H9 (cell line): ENCODE results near the gene TRANK1. TPM values are rescaled to one million over a fixed set of nuclear protein-coding genes. Genes with fewer than 3 reads are reported as not detected.

Experiments
- DNase-seq: peaks from one replicate; pipeline ENCODE4 v3.0.0-alpha.2; 2017
- H2AFZ ChIP-seq: one replicate; pipeline ENCODE4 v1.6.1; 2013; ENCODE audit warnings: mild to moderate bottlenecking, low read length, control low read depth, moderate library complexity
- H2AK5ac ChIP-seq: 2 replicates; pipeline ENCODE4 v1.6.1; 2013; ENCODE audit warnings: low read length, control low read depth, mixed read lengths; ENCODE audit not compliant: insufficient read length
- H2BK120ac ChIP-seq: one replicate; pipeline ENCODE4 v1.6.1; 2013; ENCODE audit warnings: low read depth, mild to moderate bottlenecking, low read length, control low read depth, inconsistent platforms; ENCODE audit not compliant: poor library complexity, severe bottlenecking
- H2BK12ac ChIP-seq: 2 replicates; pipeline ENCODE4 v1.6.1; 2013; ENCODE audit warnings: low read length, control low read depth, mixed read lengths, low read depth; ENCODE audit not compliant: insufficient read length
- H2BK15ac ChIP-seq: 2 replicates; pipeline ENCODE4 v1.6.1; 2013; ENCODE audit warnings: low read depth, low read length, control low read depth
- H2BK20ac ChIP-seq: one replicate; pipeline ENCODE4 v1.6.1; 2013; ENCODE audit warnings: low read depth, mild to moderate bottlenecking, low read length, control low read depth, inconsistent platforms; ENCODE audit not compliant: poor library complexity, severe bottlenecking
- H2BK5ac ChIP-seq: 2 replicates; pipeline ENCODE4 v1.6.1; 2013; ENCODE audit warnings: low read length, control low read depth, mixed read lengths; ENCODE audit not compliant: insufficient read length
- H3K14ac ChIP-seq: 2 replicates; pipeline ENCODE4 v1.6.1; 2013; ENCODE audit warnings: low read length, control low read depth; ENCODE audit not compliant: insufficient read depth
- H3K18ac ChIP-seq: 2 replicates; pipeline ENCODE4 v1.6.1; 2013; ENCODE audit warnings: low read depth, mild to moderate bottlenecking, mixed read lengths, low read length, control low read depth; ENCODE audit not compliant: insufficient read length
- H3K23ac ChIP-seq: 2 replicates; pipeline ENCODE4 v1.6.1; 2013; ENCODE audit warnings: low read length, control low read depth, mixed read lengths, low read depth; ENCODE audit not compliant: insufficient read length
- H3K23me2 ChIP-seq: 2 replicates; pipeline ENCODE4 v1.6.1; 2013; ENCODE audit warnings: low read depth, mild to moderate bottlenecking, mixed read lengths, low read length, control low read depth; ENCODE audit not compliant: insufficient read length, poor library complexity, severe bottlenecking
- H3K27ac ChIP-seq: 2 replicates; pipeline ENCODE4 v1.5.1; 2013; ENCODE audit warnings: low read length, control low read depth, mixed read lengths, low read depth; ENCODE audit not compliant: insufficient read length
- H3K27me3 ChIP-seq: 2 replicates; pipeline ENCODE4 v1.6.1; 2013; ENCODE audit warnings: low read length, control low read depth, inconsistent platforms; ENCODE audit not compliant: insufficient read depth
- H3K4ac ChIP-seq: 2 replicates; pipeline ENCODE4 v1.6.1; 2013; ENCODE audit warnings: low read depth, mild to moderate bottlenecking, control low read depth, inconsistent platforms, low read length, moderate library complexity
- H3K4me1 ChIP-seq: 2 replicates; pipeline ENCODE4 v1.6.1; 2013; ENCODE audit warnings: low read length, control low read depth, inconsistent platforms; ENCODE audit not compliant: insufficient read depth
- H3K4me2 ChIP-seq: 2 replicates; pipeline ENCODE4 v1.6.1; 2013; ENCODE audit warnings: low read length, control low read depth, mixed read lengths; ENCODE audit not compliant: insufficient read length, insufficient read depth
- H3K56ac ChIP-seq: 2 replicates; pipeline ENCODE4 v1.6.1; 2013; ENCODE audit warnings: low read depth, mild to moderate bottlenecking, mixed read lengths, low read length, control low read depth; ENCODE audit not compliant: insufficient read length
- H3K79me1 ChIP-seq: 2 replicates; pipeline ENCODE4 v1.6.1; 2013; ENCODE audit warnings: low read depth, mild to moderate bottlenecking, moderate library complexity, low read length, control low read depth, inconsistent platforms; ENCODE audit not compliant: insufficient read depth, poor library complexity, severe bottlenecking
- H3K79me2 ChIP-seq: 2 replicates; pipeline ENCODE4 v1.6.1; 2013; ENCODE audit warnings: low read length, control low read depth, inconsistent platforms; ENCODE audit not compliant: insufficient read depth
- H3K9ac ChIP-seq: 2 replicates; pipeline ENCODE4 v1.6.1; 2013; ENCODE audit warnings: low read length, control low read depth, mixed read lengths; ENCODE audit not compliant: insufficient read length; ENCODE audit errors: extremely low read depth
- H3K9me3 ChIP-seq: one replicate; pipeline ENCODE4 v1.6.1; 2013; ENCODE audit warnings: low read depth, low read length, inconsistent platforms; ENCODE audit not compliant: control insufficient read depth
- H3T11ph ChIP-seq: one replicate; pipeline ENCODE4 v1.6.1; 2013; ENCODE audit warnings: mild to moderate bottlenecking, low read length, control low read depth, inconsistent platforms
- H4K20me1 ChIP-seq: one replicate; pipeline ENCODE4 v1.6.1; 2013; ENCODE audit not compliant: control insufficient read depth, insufficient read length, insufficient read depth
- H4K5ac ChIP-seq: 2 replicates; pipeline ENCODE4 v1.6.1; 2013; ENCODE audit warnings: low read depth, mild to moderate bottlenecking, mixed read lengths, low read length, control low read depth; ENCODE audit not compliant: insufficient read length
- H4K8ac ChIP-seq: replicated peaks from 2 replicates; pipeline ENCODE4 v1.6.1; 2013; ENCODE audit warnings: low read length, control low read depth, mixed read lengths, low read depth; ENCODE audit not compliant: insufficient read length
- H4K91ac ChIP-seq: 2 replicates; pipeline ENCODE4 v1.6.1; 2013; ENCODE audit warnings: low read depth, mild to moderate bottlenecking, moderate library complexity, mixed read lengths, low read length, control low read depth; ENCODE audit not compliant: insufficient read length
- H3K27ac Mint-ChIP-seq, 3 experiments: 2 replicates in 2 of 3; 3 replicates in 1 of 3; pipeline ENCODE4 v1.8.0; 2020 to 2021; ENCODE audit warnings: mixed read lengths in 3 of 3, mild to moderate bottlenecking in 1 of 3, moderate library complexity in 1 of 3
- H3K27me3 Mint-ChIP-seq: 2 replicates; pipeline ENCODE4 v1.8.0; 2021; ENCODE audit warnings: low read depth, mild to moderate bottlenecking, moderate library complexity, mixed read lengths
- H3K36me3 Mint-ChIP-seq, 3 experiments: 2 replicates in 2 of 3; 3 replicates in 1 of 3; pipeline ENCODE4 v1.8.0; 2020 to 2021; ENCODE audit warnings: low read depth in 3 of 3, mixed read lengths in 3 of 3; ENCODE audit not compliant: insufficient read depth in 1 of 3
- H3K4me1 Mint-ChIP-seq, 2 experiments: 2 replicates each; pipeline ENCODE4 v1.8.0; 2020; ENCODE audit warnings: mixed read lengths in 2 of 2
- H3K4me3 Mint-ChIP-seq, 2 experiments: 2 replicates in 1 of 2; 3 replicates in 1 of 2; pipeline ENCODE4 v1.8.0; 2020 to 2021; ENCODE audit warnings: mild to moderate bottlenecking in 2 of 2, mixed read lengths in 2 of 2, moderate library complexity in 1 of 2
- H3K9me3 Mint-ChIP-seq, 2 experiments: 2 replicates in 1 of 2; 3 replicates in 1 of 2; pipeline ENCODE4 v1.8.0; 2020; ENCODE audit warnings: mild to moderate bottlenecking in 2 of 2, mixed read lengths in 2 of 2, moderate library complexity in 1 of 2
- CTCF ChIP-seq: fragments of 200-600 bp; sonication (generic); conservative IDR thresholded peaks from 3 replicates; pipeline ENCODE4 v1.8.0; 2021; ENCODE audit warnings: antibody characterized with exemption, mild to moderate bottlenecking
- total RNA-seq: library from RNA; stranded (reverse); gene quantifications from 2 replicates; pipeline ENCODE4 v1.2.1, GENCODE V29; 2021

The TRANK1 gene
- total RNA-seq, 1 experiment from 2014 or later, result 5.9 TPM

- H3K4me3 Mint-ChIP-seq, result no peak overlapping the region
- H3K79me1 ChIP-seq, result no peaks in the 10 kb centered on the region
- H3K23ac ChIP-seq, result no peak overlapping the region
- no peak overlapping the region for H2AK5ac ChIP-seq
- H3T11ph ChIP-seq, result no peak overlapping the region
- TF ChIP-seq CTCF, result no peak
- H3K4me1 ChIP-seq, result no peaks in the 10 kb centered on the region; the same call in 1 of the 2 replicates
- H2AFZ ChIP-seq, result no peak overlapping the region
- no peak overlapping the region for H3K9ac ChIP-seq
- no peaks in the 10 kb centered on the region for H3K9me3 ChIP-seq
- H3K23me2 ChIP-seq, result no peaks in the 10 kb centered on the region
- no peaks in the 10 kb centered on the region for H4K20me1 ChIP-seq
- no peak overlapping the region for H3K56ac ChIP-seq
- H3K27ac Mint-ChIP-seq, result no peak overlapping the region
- no peaks in the 10 kb centered on the region for H3K27me3 Mint-ChIP-seq
- H4K5ac ChIP-seq, result no peak overlapping the region
- no peak overlapping the region for H3K4me2 ChIP-seq
- H3K4ac ChIP-seq, result no peak overlapping the region
- H3K14ac ChIP-seq, result no peak overlapping the region
- peaks cover 15 to 21% of the 10 kb centered on the region in 2 experiments for H3K4me1 Mint-ChIP-seq
- no peak overlapping the region for H4K8ac ChIP-seq
- no peak overlapping the region for H2BK120ac ChIP-seq
- H2BK12ac ChIP-seq, result no peak overlapping the region
- no peaks in the 10 kb centered on the region for H3K36me3 Mint-ChIP-seq
- H2BK20ac ChIP-seq, result no peak overlapping the region
- H3K9me3 Mint-ChIP-seq, result peaks cover 0 to 3% of the 10 kb centered on the region in 2 experiments; a peak in 2 of 5 replicates
- DNase-seq, result no peak
- no peaks in the 10 kb centered on the region for H3K79me2 ChIP-seq
- no peaks in the 10 kb centered on the region for H3K27me3 ChIP-seq
- H2BK15ac ChIP-seq, result no peak overlapping the region
- no peak overlapping the region for H4K91ac ChIP-seq
- no peak overlapping the region for H3K27ac ChIP-seq
- H2BK5ac ChIP-seq, result no peak overlapping the region
- no peak overlapping the region for H3K18ac ChIP-seq
Observed at GRCh38 chr3:36796881-36797280, 148.0 kb downstream of the TRANK1 start.
